PFSK-1 (cell line): ENCODE results near the gene CYP2S1.

ENCODE experiments used
- POLR2AphosphoS5 ChIP-seq: IDR thresholded peaks from 2 replicates; pipeline ENCODE4 v1.6.1; 2012; ENCODE audit warnings: low read depth, mild to moderate bottlenecking, control low read depth, low read length, moderate library complexity
- TAF1 ChIP-seq: IDR thresholded peaks from 2 replicates; pipeline ENCODE4 v1.6.1; 2012; ENCODE audit warnings: low read length, control low read depth, borderline replicate concordance; ENCODE audit not compliant: insufficient read depth

GRCh38 chr19:41255171-41255570 is 62.2 kb downstream of the CYP2S1 start:
- TF ChIP-seq POLR2AphosphoS5 (no peak), TAF1 (no peak)
